Measurements from ENCODE around the gene C1QTNF12. TPM values are rescaled to one million over a fixed set of nuclear protein-coding genes. Genes with fewer than 3 reads are reported as not detected.

Gene C1QTNF12
- total RNA-seq, 4 donors from 2014 or later = 0.79 to 3.0 (median 1.7) TPM; not detected in 1

GRCh38 chr1:1232208-1232795 lies 14.2 kb downstream of the C1QTNF12 start, which contains the start of gene B3GALT6:
Gene B3GALT6, plus strand, starts transcription at chr1:1232237. Its CDS starts 42 bp downstream, at chr1:1232279.
- H3K27me3 ChIP-seq = peaks cover 0 to 10% (median 0%) of the 10 kb centered on the region in 4 donors
- H3K4me3 ChIP-seq = peak within 1 kb of the TSS; percentile 81 to 100 (median 96)
- TF ChIP-seq CTCF (IDR thresholded peaks at IDR 0.05) (no peak), POLR2A (IDR thresholded peaks at IDR 0.05) (no peak)
- intact Hi-C loops (cut with DNase I) = no loop called here
- H3K36me3 ChIP-seq = peaks cover 15 to 40% (median 15%) of the 10 kb centered on the region in 3 donors
- no peak for DNase-seq
- H3K27ac ChIP-seq = peak within 1 kb of the TSS; percentile 86 to 97 (median 96)
- H3K9me3 ChIP-seq = no peaks in the 10 kb centered on the region
- H3K4me1 ChIP-seq = peaks cover 25 to 61% (median 28%) of the 10 kb centered on the region in 3 donors
- WGBS, 2 donors = no CpG with 5 or more reads among the region's 100 CpGs

- Histone ChIP-seq H3K9me3 (no peaks in the 10 kb centered on the region), H3K36me3 (peaks cover 16 to 47% (median 18%) of the 10 kb centered on the region in 3 donors), H3K4me1 (peaks cover 24 to 54% (median 25%) of the 10 kb centered on the region in 3 donors), H3K4me3 (peak within 1 kb of the TSS; percentile 81 to 100 (median 96)), H3K27ac (peak within 1 kb of the TSS; percentile 86 to 97 (median 96)), H3K27me3 (peaks cover 0 to 3% (median 0%) of the 10 kb centered on the region in 4 donors)
- 0% methylated on average over 11 to 13 of the region's 99 CpGs for WGBS, 2 donors
- intact Hi-C loops (cut with DNase I) = no loop called here
- peak in 2 of 6 experiments; percentile 6 to 7 for TF ChIP-seq CTCF (IDR thresholded peaks at IDR 0.05)
- peak in 2 of 4 donors; percentile 44 to 77 for TF ChIP-seq POLR2A (IDR thresholded peaks at IDR 0.05)
- peak; percentile 69 for DNase-seq
These were observed 14.9 kb downstream of the C1QTNF12 start, which contains the start of gene SDF4 for GRCh38 chr1:1231400-1232207. Gene SDF4, minus strand, starts transcription at chr1:1232001. Its CDS starts 3,229 bp downstream, at chr1:1228772.

DNA sequence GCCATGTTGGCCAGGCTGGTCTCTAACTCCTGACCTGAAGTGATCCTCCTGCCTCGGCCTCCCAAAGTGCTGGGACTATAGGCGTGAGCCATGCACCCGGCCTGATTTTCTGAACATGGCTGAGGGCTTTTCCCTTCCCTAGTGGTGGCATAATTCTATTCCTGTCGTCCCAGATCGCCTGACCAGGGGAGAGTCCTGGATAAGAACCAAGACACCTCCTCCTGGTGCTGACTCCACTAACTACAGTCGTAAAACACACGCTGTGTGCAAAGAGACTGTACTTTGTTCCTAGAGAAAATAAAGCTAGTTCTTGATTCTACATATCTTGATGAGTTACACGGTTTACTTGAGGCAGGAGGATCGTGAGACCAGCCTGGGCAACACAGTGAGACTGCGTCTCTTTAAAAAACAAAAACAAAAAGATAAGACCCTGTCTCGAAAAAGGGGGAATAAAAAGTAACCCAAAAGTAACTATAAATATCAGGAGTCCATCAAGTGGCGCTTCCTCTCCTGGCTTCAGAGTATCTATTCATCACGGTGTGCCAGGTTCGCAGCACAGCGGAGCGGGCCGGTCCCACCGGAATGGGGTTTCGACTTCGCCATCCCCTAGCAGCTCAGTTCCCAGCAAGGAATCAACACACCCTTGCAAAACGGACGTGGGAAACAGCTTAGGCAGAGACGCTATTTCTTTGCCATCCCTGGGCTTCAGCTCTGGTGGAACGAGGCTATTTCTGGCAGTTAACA lies 15.7 kb downstream of the C1QTNF12 start:
- no peak for DNase-seq
- no peak for TF ChIP-seq POLR2A (IDR thresholded peaks at IDR 0.05)
- TF ChIP-seq CTCF (IDR thresholded peaks at IDR 0.05) = peak in 4 of 6 experiments; percentile 13 to 53 (median 22)
- intact Hi-C loops (cut with DNase I) = no loop called here
- Histone ChIP-seq H3K4me1 (peaks cover 24 to 56% (median 25%) of the 10 kb centered on the region in 3 donors), H3K27ac (peak overlapping the region; percentile 86 to 97 (median 96)), H3K27me3 (no peaks in the 10 kb centered on the region), H3K9me3 (no peaks in the 10 kb centered on the region), H3K36me3 (peaks cover 16 to 55% (median 21%) of the 10 kb centered on the region in 3 donors), H3K4me3 (peak overlapping the region; percentile 81 to 100 (median 96))
- 10 to 15% methylated on average over 23 to 24 of the region's 24 CpGs for WGBS, 2 donors

DNA sequence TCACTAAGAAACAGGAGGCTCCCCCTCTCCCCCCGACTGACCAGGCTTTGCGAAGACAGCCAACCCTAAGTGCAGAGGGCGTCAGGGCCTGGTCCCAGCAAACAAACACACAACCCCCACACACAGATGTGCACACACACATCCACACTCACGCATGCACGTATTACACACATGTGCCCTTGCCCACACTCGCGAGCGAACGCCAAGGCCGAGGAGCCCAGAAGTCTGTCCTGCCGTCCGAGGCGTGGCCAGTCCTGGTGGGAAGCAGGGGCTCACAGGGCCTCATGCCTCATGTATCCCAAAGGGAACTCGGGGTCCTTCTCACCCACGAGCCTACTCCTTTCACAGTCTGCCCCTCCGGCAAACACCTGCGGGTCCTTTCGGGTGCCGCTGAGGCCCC lies 16.8 kb downstream of the C1QTNF12 start:
- WGBS, 2 donors = 95 to 100% methylated on average over 1 to 15 of the region's 19 CpGs
- DNase-seq = no peak
- no peaks in the 10 kb centered on the region for H3K9me3 ChIP-seq
- peaks cover 16 to 58% (median 26%) of the 10 kb centered on the region in 3 donors for H3K36me3 ChIP-seq
- peaks cover 24 to 66% (median 25%) of the 10 kb centered on the region in 3 donors for H3K4me1 ChIP-seq
- intact Hi-C loops (cut with DNase I) = no loop called here
- H3K27ac ChIP-seq = no peak overlapping the region
- peak overlapping the region in 1 of 4 donors; percentile 100 for H3K4me3 ChIP-seq
- H3K27me3 ChIP-seq = no peaks in the 10 kb centered on the region
- no peak for TF ChIP-seq CTCF (IDR thresholded peaks at IDR 0.05)
- TF ChIP-seq POLR2A (IDR thresholded peaks at IDR 0.05) = no peak

Measured in esophagus squamous epithelium (tissue), 5 donors.